Mammary epithelial cell (primary cell): ENCODE measurements around the gene CSTPP1.

Experiments
- CTCF ChIP-seq, 2 donors: IDR thresholded peaks in 1 of 2; conservative IDR thresholded peaks in 1 of 2; 2 replicates each; pipeline ENCODE4 v1.5.1; 2011 to 2012; ENCODE audit warnings: inconsistent platforms in 2 of 2, low read length in 2 of 2, mild to moderate bottlenecking in 2 of 2, control low read depth in 1 of 2, low read depth in 1 of 2; ENCODE audit not compliant: insufficient read depth in 1 of 2; ENCODE audit errors: extremely low read depth in 1 of 2
- EZH2 ChIP-seq: IDR thresholded peaks from 2 replicates; pipeline ENCODE4 v1.6.1; 2012; ENCODE audit warnings: low read length, inconsistent platforms, borderline replicate concordance

- TF ChIP-seq CTCF (conservative IDR thresholded peaks at IDR 0.05 in 1 of 2, IDR thresholded peaks at IDR 0.05 in 1 of 2; ENCODE audit: extremely low read depth in 1 of 2, insufficient read depth in 1 of 2, low read depth in 1 of 2, low read length in 2 of 2) (no peak), EZH2 (no peak)
These were observed 235.3 kb downstream of the CSTPP1 start for GRCh38 chr11:47171856-47172255.
